Glutamatergic neuron (in vitro differentiated cells): ENCODE results near the gene TAS2R30. TPM values are rescaled to one million over a fixed set of nuclear protein-coding genes. Genes with fewer than 3 reads are reported as not detected.

Source experiments
- DNase-seq: peaks from one replicate; pipeline ENCODE4 v3.0.0; 2022
- H3K27ac Mint-ChIP-seq: one replicate; pipeline ENCODE4 v1.8.0; 2020; ENCODE audit warnings: mild to moderate bottlenecking, mixed read lengths, inconsistent platforms; ENCODE audit not compliant: unreplicated experiment
- H3K27me3 Mint-ChIP-seq: one replicate; pipeline ENCODE4 v1.8.0; 2020; ENCODE audit warnings: mild to moderate bottlenecking, moderate library complexity, mixed read lengths, inconsistent platforms; ENCODE audit not compliant: unreplicated experiment
- H3K36me3 Mint-ChIP-seq: one replicate; pipeline ENCODE4 v1.8.0; 2020; ENCODE audit warnings: mild to moderate bottlenecking, mixed read lengths, inconsistent platforms; ENCODE audit not compliant: unreplicated experiment
- H3K4me1 Mint-ChIP-seq: one replicate; pipeline ENCODE4 v1.8.0; 2020; ENCODE audit warnings: mild to moderate bottlenecking, low read depth, mixed read lengths, inconsistent platforms; ENCODE audit not compliant: unreplicated experiment
- H3K4me3 Mint-ChIP-seq: one replicate; pipeline ENCODE4 v1.8.0; 2020; ENCODE audit warnings: mild to moderate bottlenecking, mixed read lengths, inconsistent platforms; ENCODE audit not compliant: unreplicated experiment
- H3K9me3 Mint-ChIP-seq: one replicate; pipeline ENCODE4 v1.8.0; 2020; ENCODE audit warnings: mild to moderate bottlenecking, moderate library complexity, mixed read lengths, inconsistent platforms; ENCODE audit not compliant: unreplicated experiment
- CTCF ChIP-seq: fragments of 200-600 bp; sonication (generic); IDR thresholded peaks from one replicate; pipeline ENCODE4 v1.5.0; 2021; ENCODE audit not compliant: partially characterized antibody, unreplicated experiment
- total RNA-seq: library from RNA; stranded (reverse); fragmentation: NEBNext Ultra II Directional; extraction: Animal tissue kit (Norgen Biotek cat#: 25700); gene quantifications from one replicate; pipeline ENCODE4 v1.2.1, GENCODE V29; 2021; ENCODE audit not compliant: unreplicated experiment

TAS2R30 gene
- total RNA-seq, 1 donor from 2014 or later, result 5.1 TPM

- Mint-ChIP-seq H3K27ac (no peak overlapping the region), H3K27me3 (no peaks in the 10 kb centered on the region), H3K4me1 (no peaks in the 10 kb centered on the region), H3K4me3 (no peak overlapping the region), H3K36me3 (peaks cover under 1% of the 10 kb centered on the region), H3K9me3 (no peaks in the 10 kb centered on the region)
- no peak for DNase-seq
- no peak for TF ChIP-seq CTCF
These were observed 45.2 kb downstream of the TAS2R30 start for GRCh38 chr12:11089246-11089645.

GRCh38 chr12:11085419-11085818 is 49.0 kb downstream of the TAS2R30 start:
- DNase-seq, result no peak
- Mint-ChIP-seq H3K9me3 (no peaks in the 10 kb centered on the region), H3K27me3 (no peaks in the 10 kb centered on the region), H3K4me3 (no peak overlapping the region), H3K27ac (no peak overlapping the region), H3K36me3 (peaks cover 12% of the 10 kb centered on the region), H3K4me1 (no peaks in the 10 kb centered on the region)
- TF ChIP-seq CTCF, result no peak

Other genes starting within 250 kb of the TAS2R30 start
- gene TAS2R13, start 225.1 kb downstream of the TAS2R30 start, total RNA-seq, result 2.0 TPM
- not detected for gene PRH2, start 205.4 kb downstream of the TAS2R30 start, total RNA-seq
- gene TAS2R14, start 195.4 kb downstream of the TAS2R30 start, total RNA-seq, result 3.3 TPM
- gene TAS2R50, start 147.7 kb downstream of the TAS2R30 start, total RNA-seq, result 1.3 TPM
- gene TAS2R20, start 136.3 kb downstream of the TAS2R30 start, total RNA-seq, result 3.4 TPM
- gene TAS2R19, start 112.0 kb downstream of the TAS2R30 start, total RNA-seq, result 7.9 TPM
- gene TAS2R31, start 103.2 kb downstream of the TAS2R30 start, total RNA-seq, result 5.7 TPM
- 3.3 TPM for gene TAS2R46, start 72.3 kb downstream of the TAS2R30 start, total RNA-seq
- 1.5 TPM for gene TAS2R43, start 42.3 kb downstream of the TAS2R30 start, total RNA-seq
- gene SMIM10L1, start 36.5 kb upstream of the TAS2R30 start, total RNA-seq, result 12.0 TPM
- not detected for gene TAS2R42, start 52.3 kb upstream of the TAS2R30 start, total RNA-seq
- gene PRB3, start 135.1 kb upstream of the TAS2R30 start, total RNA-seq, result not detected
- gene PRB4, start 175.8 kb upstream of the TAS2R30 start, total RNA-seq, result not detected